DMS114 treated with DMSO at 0.1 percent for 48 hours (cell line): Measurements from ENCODE around the gene DTD1.
A peak's percentile ranks its signal among the peaks of the same experiment; 100 is the strongest.

ENCODE experiments used
- DNase-seq: peaks from one replicate; lab custom pipeline; 2025; ENCODE audit not compliant: unreplicated experiment; lab: John Stamatoyannopoulos, UW

The DTD1 gene

GRCh38 chr20:18587665-18588573, at the start of gene DTD1:
TSS of gene DTD1 (plus strand) at chr20:18588054. CDS start at chr20:18588073, 19 bp downstream.
- peak; percentile 59 for DNase-seq

- no peak for DNase-seq
Observed at GRCh38 chr20:18541741-18542140, 46.1 kb upstream of the DTD1 start.

GRCh38 chr20:18543216-18543615, 44.6 kb upstream of the DTD1 start:
- DNase-seq = no peak

- no peak for DNase-seq
Observed at GRCh38 chr20:18543932-18544331, 43.9 kb upstream of the DTD1 start.

GRCh38 chr20:18545566-18545965, 42.3 kb upstream of the DTD1 start:
- DNase-seq = no peak

GRCh38 chr20:18548465-18548864, 39.4 kb upstream of the DTD1 start:
- DNase-seq = no peak

GRCh38 chr20:18553746-18554145, 34.1 kb upstream of the DTD1 start:
- DNase-seq = no peak

GRCh38 chr20:18566892-18567738, 20.7 kb upstream of the DTD1 start, which contains the start of gene SMIM26:
TSS of gene SMIM26 (plus strand) at chr20:18567432. CDS start at chr20:18567479, 47 bp downstream.
- peak; percentile 71 for DNase-seq

GRCh38 chr20:18567739-18568091, 20.1 kb upstream of the DTD1 start:
- DNase-seq = no peak

GRCh38 chr20:18571009-18571408, 16.8 kb upstream of the DTD1 start:
- DNase-seq = no peak

- no peak for DNase-seq
Observed at GRCh38 chr20:18571578-18571977, 16.3 kb upstream of the DTD1 start.

- no peak for DNase-seq
Observed at GRCh38 chr20:18577942-18578341, 9.9 kb upstream of the DTD1 start.

GRCh38 chr20:18578581-18578980, 9.3 kb upstream of the DTD1 start:
- DNase-seq = no peak

- no peak for DNase-seq
Observed at GRCh38 chr20:18580012-18580411, 7.8 kb upstream of the DTD1 start.

- no peak for DNase-seq
Observed at GRCh38 chr20:18585134-18585533, 2.7 kb upstream of the DTD1 start.

- no peak for DNase-seq
Observed at GRCh38 chr20:18588574-18588933, 700 bp downstream of the DTD1 start.

GRCh38 chr20:18589941-18590674, 2.3 kb downstream of the DTD1 start:
- no peak for DNase-seq

GRCh38 chr20:18596270-18596669, 8.4 kb downstream of the DTD1 start:
- DNase-seq = no peak

GRCh38 chr20:18609741-18610140, 21.9 kb downstream of the DTD1 start:
- no peak for DNase-seq

GRCh38 chr20:18611492-18611891, 23.6 kb downstream of the DTD1 start:
- no peak for DNase-seq

- no peak for DNase-seq
Observed at GRCh38 chr20:18613553-18613952, 25.7 kb downstream of the DTD1 start.
